Fibroblast of skin of scalp (primary cell): Measurements from ENCODE around the gene IFNGR1.
"Not testable (repeated sequence)": the region's sequence is repeated elsewhere in the genome, so short reads cannot be mapped to it uniquely, and the experiment has no call there.

ENCODE experiments used
- DNase-seq: peaks from one replicate; pipeline ENCODE4 v3.0.0-alpha.2; 2013

The IFNGR1 gene

GRCh38 chr6:137235686-137236085, 16.5 kb upstream of the IFNGR1 start:
- DNase-seq, result no peak

- DNase-seq, result peak; percentile 86
Measured at GRCh38 chr6:137233911-137234863, 15.0 kb upstream of the IFNGR1 start.

DNA sequence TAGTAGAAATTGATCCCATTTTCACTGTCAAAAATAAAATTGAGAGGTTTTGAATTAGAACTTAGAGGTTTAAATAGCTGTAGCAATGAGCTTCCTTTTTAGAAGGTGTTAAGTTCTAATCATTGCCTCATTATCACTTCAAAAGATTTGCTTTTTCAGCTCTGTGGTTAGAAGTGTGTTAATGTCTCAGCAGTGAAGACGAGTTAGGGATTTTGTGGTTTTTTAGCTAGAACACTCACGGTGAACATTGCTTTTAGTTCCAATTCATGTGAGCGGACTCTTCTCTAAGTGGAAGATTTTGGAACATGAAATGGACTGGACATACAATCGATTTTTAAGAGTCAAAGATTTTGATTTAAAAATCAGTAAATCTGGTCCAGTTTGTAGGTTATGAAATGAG, 12.7 kb upstream of the IFNGR1 start:
- no peak for DNase-seq

- no peak for DNase-seq
Measured at GRCh38 chr6:137230956-137231555, 11.9 kb upstream of the IFNGR1 start.

DNA sequence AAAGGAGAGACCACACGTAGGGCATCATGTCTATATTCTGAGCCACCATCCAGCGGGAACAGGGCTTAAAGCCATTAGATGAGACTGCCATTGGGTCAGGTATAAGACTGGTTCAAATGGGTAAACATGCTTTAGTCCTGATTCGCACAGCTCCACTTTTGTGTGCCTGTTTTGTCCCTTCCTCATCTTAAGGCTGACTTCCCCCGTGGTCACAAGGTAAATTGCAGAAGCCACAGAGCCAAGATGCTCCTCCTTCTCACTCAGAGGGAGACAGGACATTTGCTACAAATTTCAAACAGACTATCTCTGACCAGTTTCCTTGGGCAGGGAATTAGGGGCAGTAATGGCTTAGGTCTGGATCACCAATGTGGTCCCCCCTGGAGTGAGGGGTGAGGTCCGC, 11.4 kb upstream of the IFNGR1 start:
- no peak for DNase-seq

DNA sequence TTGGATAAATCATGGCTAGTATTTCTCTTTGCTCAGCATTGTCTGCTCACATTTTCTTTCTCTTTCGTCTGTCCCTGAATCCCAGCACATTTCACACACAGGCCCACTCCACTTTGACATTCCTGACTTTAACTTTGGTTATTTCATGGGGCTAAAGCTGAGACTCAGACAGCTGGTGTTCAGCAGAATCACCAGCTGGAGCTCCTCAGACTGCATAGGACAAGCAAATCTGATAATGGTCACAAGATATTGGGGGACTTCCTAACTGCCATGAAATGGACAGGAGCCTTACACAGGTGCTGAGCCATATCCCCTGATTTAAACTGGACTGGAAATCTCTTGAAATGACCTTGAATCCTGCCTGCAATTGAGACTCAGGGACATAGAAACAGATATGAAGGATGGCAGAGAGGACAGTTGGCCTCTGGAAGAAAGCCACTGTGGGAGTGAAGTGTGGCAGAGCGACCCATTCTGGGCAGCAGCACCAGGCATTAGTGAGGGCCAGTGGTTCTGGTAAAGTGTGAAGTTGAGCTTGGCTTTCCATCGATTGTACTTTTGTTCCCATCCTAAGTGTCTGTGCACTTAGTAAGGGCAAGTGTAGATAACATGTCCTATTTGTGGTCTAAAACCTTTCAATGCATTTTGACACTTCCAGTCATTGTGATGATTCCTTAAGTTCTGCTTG, 10.0 kb upstream of the IFNGR1 start:
- DNase-seq, result no peak

GRCh38 chr6:137227871-137228302, 8.7 kb upstream of the IFNGR1 start:
- no peak for DNase-seq

GRCh38 chr6:137226697-137227096, 7.5 kb upstream of the IFNGR1 start:
- no peak for DNase-seq

- no peak for DNase-seq
Measured at GRCh38 chr6:137224799-137225198, 5.6 kb upstream of the IFNGR1 start.

DNA sequence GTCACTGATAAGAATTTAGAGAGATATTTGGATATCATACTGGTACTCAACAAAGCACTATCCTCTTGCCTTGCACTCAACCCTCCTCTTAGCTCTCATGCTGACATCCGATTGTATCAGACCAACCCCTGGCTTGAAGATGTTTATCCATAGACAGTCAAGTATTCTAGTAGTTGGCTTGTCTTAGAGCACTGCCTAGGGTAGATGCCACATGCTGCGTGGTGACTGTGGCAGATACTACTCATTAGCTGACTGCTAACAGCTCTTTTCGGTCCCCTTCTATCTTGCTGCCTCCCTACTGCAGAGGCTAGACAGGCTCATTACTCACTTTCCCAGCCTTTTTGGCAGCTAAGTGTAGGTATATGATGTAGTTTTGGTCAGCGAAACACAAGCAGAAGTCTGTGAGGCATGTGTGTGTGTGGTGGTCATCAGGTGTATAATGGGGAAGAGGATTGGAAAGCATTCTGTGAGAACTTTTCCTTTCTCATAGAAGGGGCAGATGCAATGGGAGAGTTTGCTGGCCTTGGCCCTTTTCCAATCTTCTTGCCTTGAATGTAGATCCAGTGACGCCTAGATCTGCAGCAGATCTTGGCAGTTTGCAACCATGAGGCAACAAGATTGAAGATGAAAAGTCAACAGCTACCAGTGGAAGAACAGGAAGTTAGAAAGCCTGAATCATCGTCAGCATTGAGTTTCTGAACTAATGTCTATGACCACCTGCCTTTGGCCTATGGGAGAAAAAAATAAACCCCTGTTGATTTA, 4.4 kb upstream of the IFNGR1 start:
- peak; percentile 54 for DNase-seq

DNA sequence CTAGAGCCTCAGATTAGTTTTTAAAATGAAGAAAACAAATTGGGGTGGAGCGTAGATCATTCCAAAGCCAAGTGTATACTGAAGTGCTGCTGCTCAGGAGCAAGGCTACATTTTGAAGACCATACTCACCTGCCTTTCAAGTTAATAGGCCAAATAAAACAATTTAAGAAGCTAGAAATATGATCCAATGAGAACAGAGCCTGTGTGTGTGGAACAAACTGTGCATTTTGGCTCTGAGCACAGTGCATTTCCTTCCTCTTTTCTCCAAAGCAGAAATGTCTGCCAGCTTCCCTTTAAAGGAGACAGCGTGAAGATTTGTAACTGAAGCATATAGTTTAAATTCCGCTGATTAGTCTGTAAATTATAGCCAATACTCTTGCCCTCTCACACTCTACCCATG, 3.2 kb upstream of the IFNGR1 start:
- no peak for DNase-seq

DNA sequence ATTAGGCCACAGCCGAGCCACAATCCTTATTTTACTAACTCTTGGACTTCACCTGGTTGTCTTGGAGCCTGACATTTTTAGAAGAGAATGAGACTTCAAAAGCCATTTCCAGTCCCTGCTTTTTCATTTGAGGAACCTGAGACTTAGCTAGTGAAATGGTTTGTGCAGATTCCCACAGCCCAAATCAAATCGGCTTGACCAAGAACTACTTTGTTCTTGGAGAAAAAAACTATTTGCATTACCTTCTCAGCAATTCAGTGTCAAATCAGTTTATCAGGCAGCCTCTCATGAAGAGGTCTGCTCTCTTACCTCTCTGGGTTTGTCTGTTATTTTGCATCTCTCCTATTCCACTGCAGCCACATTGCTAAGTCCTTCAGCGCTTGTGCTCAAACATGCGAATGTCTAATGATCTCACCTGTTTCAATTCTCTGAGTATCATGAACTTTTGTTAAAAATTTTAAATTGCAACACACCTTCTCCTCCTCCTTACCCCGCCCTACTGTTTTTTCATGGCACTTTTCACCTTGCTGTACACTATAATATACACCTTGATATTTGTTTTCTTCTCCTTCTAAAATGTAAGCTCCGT, 573 bp upstream of the IFNGR1 start:
- DNase-seq, result no peak

DNA sequence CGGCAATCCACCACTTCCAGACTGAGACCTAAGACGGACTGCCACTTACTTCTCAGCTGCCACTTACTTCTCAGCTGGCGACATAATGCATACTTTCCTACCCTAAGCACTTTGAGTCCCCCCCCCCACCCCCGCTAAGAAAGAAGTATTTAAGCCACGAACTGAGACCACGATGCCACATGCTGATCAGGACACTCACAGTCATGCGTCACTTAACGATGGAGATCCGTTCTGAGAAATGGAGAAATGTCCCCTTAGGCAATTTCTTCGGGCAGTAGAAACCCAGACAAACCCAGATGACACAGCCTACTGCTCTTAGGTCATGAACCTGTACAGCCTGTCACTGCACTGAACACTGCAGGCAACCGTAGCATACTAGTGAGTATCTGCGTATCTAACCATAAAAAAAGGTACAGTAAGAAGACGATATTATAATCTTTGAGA, 690 bp downstream of the IFNGR1 start:
- DNase-seq, result peak; percentile 60

- no peak for DNase-seq
Measured at GRCh38 chr6:137217801-137218472, 1.2 kb downstream of the IFNGR1 start.

- no peak for DNase-seq
Measured at GRCh38 chr6:137216875-137217553, 2.2 kb downstream of the IFNGR1 start.

DNA sequence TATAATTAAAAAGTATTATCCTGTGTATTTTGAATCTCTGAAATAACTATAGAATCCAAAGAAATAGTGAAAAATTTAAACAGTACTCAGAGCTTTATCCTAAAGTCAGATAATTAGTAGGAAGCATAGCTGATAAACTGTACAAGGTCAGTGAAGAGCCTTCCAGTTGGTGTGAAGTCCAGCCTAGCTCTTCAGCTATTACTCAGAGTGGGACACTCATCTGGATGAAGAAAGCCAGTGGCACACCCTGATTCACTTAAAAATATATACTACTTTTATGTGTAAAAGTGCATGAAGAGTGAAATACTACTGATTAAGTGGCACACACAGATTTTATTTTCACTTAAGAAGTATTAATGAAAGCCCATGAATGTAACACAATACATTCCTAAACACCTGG, 3.1 kb downstream of the IFNGR1 start:
- DNase-seq, result no peak

DNA sequence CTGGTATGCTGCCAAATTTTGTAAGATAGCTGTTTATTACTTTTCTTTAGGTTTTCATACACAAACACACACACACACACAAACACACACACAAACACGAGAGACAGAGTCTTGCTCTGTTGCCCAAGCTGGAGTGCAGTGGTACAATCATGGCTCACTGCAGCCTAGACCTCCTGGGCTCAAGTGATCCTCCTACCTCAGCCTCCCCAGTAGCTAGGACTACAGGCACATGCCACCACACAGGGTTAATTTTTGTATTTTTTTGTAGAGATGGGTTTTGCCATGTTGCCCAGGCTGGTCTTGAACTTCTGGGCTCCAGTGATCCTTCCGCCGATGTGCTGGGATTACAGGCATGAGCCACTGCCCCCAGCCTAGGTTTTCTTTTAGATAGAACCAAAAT, 3.6 kb downstream of the IFNGR1 start:
- DNase-seq, result not testable (repeated sequence)

DNA sequence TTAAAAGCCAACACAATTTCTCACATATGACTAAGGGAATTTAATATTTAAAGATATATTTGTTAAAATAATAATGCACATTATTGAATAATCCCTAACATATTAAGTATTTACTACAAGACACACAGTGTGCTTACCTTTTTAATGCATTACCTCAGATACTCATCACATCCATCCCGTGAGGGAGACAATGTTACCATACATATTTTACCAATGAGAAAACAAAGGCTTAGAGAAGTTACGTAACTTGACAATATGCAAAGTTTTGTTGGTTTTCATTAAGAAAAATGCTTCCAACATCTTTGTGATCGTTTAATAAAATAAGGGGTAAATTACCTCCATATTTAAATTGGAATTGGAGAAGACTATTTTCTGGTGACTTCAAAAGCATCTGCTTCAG, 4.3 kb downstream of the IFNGR1 start:
- peak; percentile 27 for DNase-seq

GRCh38 chr6:137213813-137214212, 5.4 kb downstream of the IFNGR1 start:
- no peak for DNase-seq

- DNase-seq, result no peak
Measured at GRCh38 chr6:137213331-137213740, 5.8 kb downstream of the IFNGR1 start.

- no peak for DNase-seq
Measured at GRCh38 chr6:137211910-137212309, 7.3 kb downstream of the IFNGR1 start.
